ENCODE data around the gene LRMDA. TPM values are rescaled to one million over a fixed set of nuclear protein-coding genes. Genes with fewer than 3 reads are reported as not detected.

The LRMDA gene
- total and polyA plus RNA-seq, 2 of the 4 experiments (the other 2 are of a cell fraction) = 0.07 TPM; not detected in 1

DNA sequence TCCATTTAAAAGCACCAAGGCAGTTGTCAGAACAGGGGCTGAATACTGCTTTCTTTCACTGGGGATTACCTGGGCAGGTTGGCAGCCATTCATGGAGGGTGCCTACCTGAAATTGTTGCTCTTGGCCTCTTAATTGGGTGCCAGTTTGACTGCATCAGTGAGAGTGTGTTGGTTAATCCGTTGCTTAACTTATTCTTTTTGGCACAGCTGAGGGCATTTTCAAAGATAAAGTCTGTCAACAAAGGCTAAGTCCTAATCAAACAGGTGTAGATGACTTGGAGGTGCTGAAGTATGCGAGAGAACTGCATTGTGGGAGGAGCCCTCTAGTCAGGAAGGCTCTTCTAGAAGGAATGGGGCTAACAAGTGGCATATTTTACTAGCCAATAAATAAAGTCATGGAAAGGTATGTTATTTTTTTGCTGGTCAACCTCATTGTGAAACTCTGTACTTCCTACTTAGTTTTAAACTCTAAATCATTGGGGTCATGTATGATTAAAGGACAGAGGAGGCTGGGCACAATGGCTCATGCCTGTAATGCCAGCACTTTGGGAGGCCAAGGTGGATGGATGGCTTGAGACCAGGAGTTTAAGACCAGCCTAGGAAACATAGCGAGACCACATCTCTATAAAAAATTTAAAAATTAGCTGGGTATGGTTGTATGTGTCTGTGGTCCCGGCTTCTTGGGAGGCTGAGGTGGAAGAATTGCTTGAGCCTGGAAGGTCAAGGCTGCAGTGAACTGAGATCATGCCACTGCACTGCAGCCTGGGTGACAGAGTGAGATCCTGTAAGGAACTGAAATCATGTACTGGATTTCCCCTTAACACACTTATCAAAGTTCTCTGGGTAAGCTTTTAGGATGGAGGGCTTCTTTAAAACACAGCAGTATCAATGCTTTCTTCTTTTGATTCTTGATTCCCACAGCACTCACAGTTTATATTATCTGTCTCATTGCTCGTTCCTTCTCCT lies 134.1 kb downstream of the LRMDA start:
- Histone ChIP-seq H3K79me1 (ENCODE audit: low read depth in 1 of 2, low read length in 2 of 2) (no peaks in the 10 kb centered on the region), H2AFZ (replicated peaks; ENCODE audit: low read length, poor library complexity) (no peak overlapping the region), H3K27ac (ENCODE audit: insufficient read depth, low read length) (no peak overlapping the region), H3K23ac (ENCODE audit: low read depth, low read length) (no peak overlapping the region), H3K4me2 (ENCODE audit: low read depth, low read length) (no peak overlapping the region), H4K5ac (ENCODE audit: low read depth, low read length) (no peak overlapping the region), H2BK15ac (ENCODE audit: low read depth, low read length) (no peak overlapping the region), H3K4me1 (ENCODE audit: control insufficient read depth, insufficient read depth, low read length) (no peaks in the 10 kb centered on the region), H2BK5ac (ENCODE audit: low read depth, low read length, poor library complexity, severe bottlenecking) (no peak overlapping the region), H3K14ac (replicated peaks; ENCODE audit: low read depth, low read length) (no peak overlapping the region), H4K8ac (ENCODE audit: low read depth in 2 of 2, low read length in 2 of 2) (no peak overlapping the region), H3K56ac (ENCODE audit: extremely low read depth, insufficient read depth, low read length) (no peak overlapping the region), H4K20me1 (ENCODE audit: insufficient read depth, low read length) (no peaks in the 10 kb centered on the region), H3K9ac (ENCODE audit: low read depth, low read length) (no peak overlapping the region), H4K91ac (ENCODE audit: insufficient read depth, low read depth, low read length) (no peak overlapping the region), H2BK120ac (ENCODE audit: low read depth, low read length) (no peak overlapping the region), H3K4ac (ENCODE audit: low read depth, low read length) (no peak overlapping the region), H3K27me3 (ENCODE audit: control insufficient read depth, insufficient read depth, low read length) (no peaks in the 10 kb centered on the region), H2AK5ac (ENCODE audit: low read depth, low read length) (no peak overlapping the region), H3K36me3 (ENCODE audit: control insufficient read depth, insufficient read depth, low read length) (no peaks in the 10 kb centered on the region), H2BK20ac (ENCODE audit: low read depth, low read length) (no peak overlapping the region), H2AK9ac (replicated peaks; ENCODE audit: low read depth, low read length, poor library complexity) (no peak overlapping the region), H3K4me3 (ENCODE audit: insufficient read depth, low read depth, low read length) (no peak overlapping the region), H3K18ac (ENCODE audit: low read depth, low read length) (no peak overlapping the region), H3K9me1 (ENCODE audit: insufficient read depth, low read length) (no peaks in the 10 kb centered on the region), H3K9me3 (ENCODE audit: control insufficient read depth, insufficient read depth, low read length) (no peaks in the 10 kb centered on the region)
- no TSS peak for BruUV-seq (replicated peaks)
- intact Hi-C loops (cut with micrococcal nuclease) (no loop called here), dilution Hi-C loops (cut with HindIII; ENCODE audit: low sequenced_read_pairs, unreplicated experiment) (no loop called here), in situ Hi-C loops (cut with MboI; ENCODE audit: low sequenced_read_pairs) (no loop called here)
- no peak for DNase-seq
- WGBS, 2 experiments (ENCODE audit: extremely low coverage in 2 of 2, insufficient read length in 1 of 2) = no CpG with 5 or more reads among the region's 5 CpGs
- ATAC-seq (ENCODE audit: low read depth) = no peak
- CTCF ChIA-PET = no interaction called here
- POLR2A ChIA-PET (ENCODE audit: unreplicated experiment) = no interaction called here
- no peak for TF ChIP-seq MAFK (IDR thresholded peaks at IDR 0.05; ENCODE audit: low read depth, low read length)
- no peak for TF ChIP-seq MXI1 (IDR thresholded peaks at IDR 0.05; ENCODE audit: borderline replicate concordance, low read depth, low read length)
- no peak for TF ChIP-seq NFE2L2 (IDR thresholded peaks at IDR 0.05; ENCODE audit: low read depth, low read length)

All from IMR-90 (cell line).